Duodenal mucosa (tissue), 2 donors: ENCODE results near the gene TAF8.

Source experiments
- H3K27ac ChIP-seq: one replicate; pipeline ENCODE4 v1.7.0; 2013; ENCODE audit warnings: low read depth, low read length
- H3K27me3 ChIP-seq, 2 donors: one replicate each; pipeline ENCODE4 v1.7.0; 2013; ENCODE audit warnings: low read length in 2 of 2, control low read depth in 1 of 2; ENCODE audit not compliant: insufficient read depth in 2 of 2, control insufficient read depth in 1 of 2
- H3K36me3 ChIP-seq, 2 donors: one replicate each; pipeline ENCODE4 v1.7.0; 2013; ENCODE audit warnings: low read length in 2 of 2, control low read depth in 1 of 2; ENCODE audit not compliant: insufficient read depth in 2 of 2, control insufficient read depth in 1 of 2
- H3K4me1 ChIP-seq, 2 donors: one replicate each; pipeline ENCODE4 v1.7.0; 2013; ENCODE audit warnings: low read length in 2 of 2, control low read depth in 1 of 2; ENCODE audit not compliant: insufficient read depth in 2 of 2, control insufficient read depth in 1 of 2
- H3K4me3 ChIP-seq, 2 donors: one replicate each; pipeline ENCODE4 v1.7.0; 2013; ENCODE audit warnings: low read length in 2 of 2, low read depth in 1 of 2
- H3K9ac ChIP-seq, 2 donors: one replicate each; pipeline ENCODE4 v1.7.0; 2013; ENCODE audit warnings: low read length in 2 of 2, low read depth in 1 of 2
- H3K9me3 ChIP-seq, 2 donors: one replicate each; pipeline ENCODE4 v1.7.0; 2013; ENCODE audit warnings: low read length in 2 of 2, control low read depth in 1 of 2; ENCODE audit not compliant: control insufficient read depth in 1 of 2

The TAF8 gene

DNA sequence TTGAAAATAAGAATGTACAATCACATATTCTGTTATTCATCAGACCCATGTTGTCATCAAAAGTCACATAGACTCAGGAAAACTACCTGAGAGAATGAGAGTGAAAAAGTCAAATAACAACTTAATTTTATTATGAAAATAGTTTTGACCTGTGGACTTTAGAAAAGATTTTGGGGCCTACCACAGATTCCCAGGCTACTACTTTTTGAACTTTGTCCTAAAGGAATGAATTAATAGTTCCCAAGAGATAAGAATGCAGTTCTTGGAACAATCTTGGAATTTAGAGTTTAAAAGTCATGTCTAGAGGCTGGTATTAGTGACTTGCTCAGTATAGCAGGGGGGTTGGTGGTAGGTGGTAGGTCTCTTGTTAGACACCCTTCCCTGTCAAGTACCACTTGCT, 3.3 kb downstream of the TAF8 start:
- Histone ChIP-seq H3K4me1 (peaks cover 28 to 34% of the 10 kb centered on the region in 2 donors), H3K27ac (no peak overlapping the region), H3K9me3 (no peaks in the 10 kb centered on the region), H3K27me3 (no peaks in the 10 kb centered on the region), H3K4me3 (peak overlapping the region in 1 of 2 donors; percentile 46), H3K36me3 (peaks cover 27 to 41% of the 10 kb centered on the region in 2 donors), H3K9ac (no peak overlapping the region)

- H3K4me3 ChIP-seq: no peak overlapping the region
- H3K9me3 ChIP-seq: no peaks in the 10 kb centered on the region
- H3K27me3 ChIP-seq: no peaks in the 10 kb centered on the region
- peaks cover 36 to 71% of the 10 kb centered on the region in 2 donors for H3K36me3 ChIP-seq
- H3K9ac ChIP-seq: no peak overlapping the region
- no peaks in the 10 kb centered on the region for H3K4me1 ChIP-seq
- no peak overlapping the region for H3K27ac ChIP-seq
Measured at GRCh38 chr6:42059743-42060142, 9.4 kb downstream of the TAF8 start.

DNA sequence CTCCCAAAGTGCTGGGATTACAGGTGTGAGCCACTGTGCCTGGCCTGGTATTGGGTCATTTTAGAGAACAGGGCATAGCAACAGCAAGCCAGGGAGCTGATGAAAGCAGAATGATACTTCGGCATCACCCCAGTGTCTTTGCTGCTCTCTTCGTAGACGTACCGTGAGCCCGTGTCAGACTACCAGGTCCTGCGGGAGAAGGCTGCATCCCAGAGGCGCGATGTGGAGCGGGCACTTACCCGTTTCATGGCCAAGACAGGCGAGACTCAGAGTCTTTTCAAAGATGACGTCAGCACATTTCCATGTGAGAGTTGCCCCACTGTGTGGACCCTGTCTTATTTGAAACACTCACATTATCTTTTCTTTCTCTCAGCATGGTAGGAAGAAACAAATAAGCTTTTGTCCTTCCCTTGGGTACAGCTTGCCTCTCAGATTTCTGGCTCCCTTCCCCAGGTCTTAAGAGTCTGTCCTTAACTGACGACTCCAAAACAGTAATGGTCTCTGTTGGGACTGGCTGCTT, 15.9 kb downstream of the TAF8 start:
- H3K27ac ChIP-seq: no peak overlapping the region
- H3K36me3 ChIP-seq: peaks cover 25 to 77% of the 10 kb centered on the region in 2 donors
- H3K9ac ChIP-seq: no peak overlapping the region
- H3K9me3 ChIP-seq: no peaks in the 10 kb centered on the region
- H3K4me1 ChIP-seq: no peaks in the 10 kb centered on the region
- H3K27me3 ChIP-seq: no peaks in the 10 kb centered on the region
- H3K4me3 ChIP-seq: no peak overlapping the region

DNA sequence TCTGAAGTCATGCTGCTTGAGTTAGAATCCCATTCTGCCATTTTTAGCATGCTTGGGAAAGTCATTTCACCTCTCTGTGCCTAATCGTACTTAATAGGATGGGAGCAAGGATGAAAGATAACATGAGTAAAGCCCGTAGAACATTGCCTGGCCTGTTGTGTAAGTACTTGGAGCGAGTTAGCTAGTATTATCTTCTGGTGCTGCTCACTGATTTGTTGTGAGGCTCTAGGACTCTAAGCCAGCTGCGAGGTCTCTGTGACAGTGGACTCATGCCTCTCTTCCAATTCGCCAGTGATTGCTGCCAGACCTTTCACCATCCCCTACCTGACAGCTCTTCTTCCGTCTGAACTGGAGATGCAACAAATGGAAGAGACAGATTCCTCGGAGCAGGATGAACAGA, 17.8 kb downstream of the TAF8 start:
- H3K9ac ChIP-seq: no peak overlapping the region

GRCh38 chr6:42068872-42069522, 18.7 kb downstream of the TAF8 start:
- no peak overlapping the region for H3K27ac ChIP-seq
- H3K9ac ChIP-seq: no peak overlapping the region
- H3K27me3 ChIP-seq: no peaks in the 10 kb centered on the region
- H3K4me3 ChIP-seq: no peak overlapping the region
- H3K9me3 ChIP-seq: no peaks in the 10 kb centered on the region
- no peaks in the 10 kb centered on the region for H3K4me1 ChIP-seq
- H3K36me3 ChIP-seq: peaks cover 35 to 86% of the 10 kb centered on the region in 2 donors

More for the DNA sequence above, 17.8 kb downstream of the TAF8 start:
- no peak overlapping the region for H3K27ac ChIP-seq
- H3K9me3 ChIP-seq: no peaks in the 10 kb centered on the region
- H3K27me3 ChIP-seq: no peaks in the 10 kb centered on the region
- H3K4me3 ChIP-seq: no peak overlapping the region
- H3K36me3 ChIP-seq: peaks cover 32 to 86% of the 10 kb centered on the region in 2 donors
- no peaks in the 10 kb centered on the region for H3K4me1 ChIP-seq

GRCh38 chr6:42071881-42072583, 21.7 kb downstream of the TAF8 start:
- H3K36me3 ChIP-seq: peaks cover 36 to 74% of the 10 kb centered on the region in 2 donors

DNA sequence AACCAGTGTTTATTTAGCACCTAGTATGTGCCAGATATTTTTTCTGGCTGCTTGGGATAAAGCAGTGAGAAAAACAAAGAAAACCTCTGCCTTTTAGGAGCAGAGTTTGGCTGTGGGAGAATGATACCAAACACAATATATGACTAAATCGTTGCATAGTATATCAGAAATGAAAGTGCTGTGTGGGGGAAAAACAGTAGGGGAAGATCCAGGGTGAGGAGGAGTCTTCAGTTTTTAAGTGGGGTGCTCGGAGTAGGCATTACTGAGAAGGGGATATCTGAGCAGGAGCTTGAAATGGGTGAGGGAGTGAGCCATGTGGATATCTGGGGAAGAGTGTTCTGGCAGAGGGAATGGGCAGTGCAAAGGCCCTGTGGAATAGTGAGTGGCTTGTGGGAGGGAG, 23.0 kb downstream of the TAF8 start:
- no peaks in the 10 kb centered on the region for H3K4me1 ChIP-seq
- H3K36me3 ChIP-seq: peaks cover 40 to 73% of the 10 kb centered on the region in 2 donors
- H3K27me3 ChIP-seq: no peaks in the 10 kb centered on the region
- no peak overlapping the region for H3K27ac ChIP-seq
- H3K9ac ChIP-seq: no peak overlapping the region
- no peaks in the 10 kb centered on the region for H3K9me3 ChIP-seq
- no peak overlapping the region for H3K4me3 ChIP-seq

More at GRCh38 chr6:42071881-42072583, 21.7 kb downstream of the TAF8 start:
- Histone ChIP-seq H3K9ac (no peak overlapping the region), H3K4me3 (no peak overlapping the region), H3K27ac (no peak overlapping the region), H3K4me1 (no peaks in the 10 kb centered on the region), H3K27me3 (no peaks in the 10 kb centered on the region), H3K9me3 (no peaks in the 10 kb centered on the region)

- H3K9me3 ChIP-seq: no peaks in the 10 kb centered on the region
- H3K9ac ChIP-seq: no peak overlapping the region
- no peak overlapping the region for H3K27ac ChIP-seq
- no peaks in the 10 kb centered on the region for H3K4me1 ChIP-seq
- peaks cover 35 to 65% of the 10 kb centered on the region in 2 donors for H3K36me3 ChIP-seq
- no peak overlapping the region for H3K4me3 ChIP-seq
- no peaks in the 10 kb centered on the region for H3K27me3 ChIP-seq
Measured at GRCh38 chr6:42075159-42075838, 25.0 kb downstream of the TAF8 start.

- H3K4me1 ChIP-seq: no peaks in the 10 kb centered on the region
- H3K9ac ChIP-seq: no peak overlapping the region
- no peak overlapping the region for H3K27ac ChIP-seq
- H3K36me3 ChIP-seq: peaks cover 22 to 48% of the 10 kb centered on the region in 2 donors
- H3K27me3 ChIP-seq: no peaks in the 10 kb centered on the region
- no peak overlapping the region for H3K4me3 ChIP-seq
- H3K9me3 ChIP-seq: no peaks in the 10 kb centered on the region
Measured at GRCh38 chr6:42078386-42078785, 28.1 kb downstream of the TAF8 start.

- Histone ChIP-seq H3K4me1 (no peaks in the 10 kb centered on the region), H3K4me3 (no peak overlapping the region), H3K9ac (no peak overlapping the region), H3K36me3 (peaks cover 21 to 40% of the 10 kb centered on the region in 2 donors), H3K27ac (no peak overlapping the region), H3K9me3 (no peaks in the 10 kb centered on the region), H3K27me3 (no peaks in the 10 kb centered on the region)
Measured at GRCh38 chr6:42079941-42080464, 29.7 kb downstream of the TAF8 start.
